ENCODE results near the gene NUAK1.

Gene NUAK1

DNA sequence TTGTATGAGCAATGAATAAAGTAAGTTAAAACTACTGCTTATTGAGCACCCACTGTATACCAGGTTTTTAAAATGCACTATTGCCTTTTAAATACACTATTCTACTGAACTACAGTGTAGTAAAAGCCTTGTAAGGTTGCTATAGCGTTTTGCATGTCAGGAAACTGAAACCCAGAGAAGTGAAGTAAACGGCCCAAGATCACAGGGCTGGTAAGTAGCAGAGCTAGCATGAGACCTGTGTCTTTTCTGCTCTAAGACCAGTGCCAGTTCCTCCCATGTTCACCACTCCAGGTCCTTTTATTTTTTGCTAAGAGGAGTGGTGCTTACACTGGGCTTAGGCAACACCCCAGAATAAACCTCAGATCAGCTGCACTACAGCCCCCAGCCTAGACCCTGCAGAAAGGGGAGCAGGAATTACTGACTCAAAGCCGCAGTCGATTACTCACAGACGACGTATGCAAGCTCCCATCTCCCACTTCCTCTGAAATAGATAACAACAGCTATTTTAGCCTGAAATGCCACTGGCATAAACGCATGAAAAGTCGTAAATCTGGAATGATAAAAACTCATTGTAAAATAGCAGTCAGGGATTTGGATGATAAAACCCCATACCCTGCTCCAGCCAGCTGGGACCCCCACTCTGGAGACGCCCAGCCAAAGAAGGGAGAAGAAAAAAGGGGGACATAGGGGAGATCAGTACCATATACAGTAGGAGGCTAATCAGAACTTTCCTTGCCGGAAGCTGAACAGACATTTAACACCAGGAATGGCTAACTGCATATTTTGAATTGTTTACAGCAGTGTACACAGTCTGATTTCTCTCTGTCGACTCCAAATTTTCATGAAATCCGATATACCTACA is 108.3 kb downstream of the NUAK1 start:
- no peak for DNase-seq (ENCODE audit: extremely low read depth, low read depth)
- TF ChIP-seq, protein P1, sequence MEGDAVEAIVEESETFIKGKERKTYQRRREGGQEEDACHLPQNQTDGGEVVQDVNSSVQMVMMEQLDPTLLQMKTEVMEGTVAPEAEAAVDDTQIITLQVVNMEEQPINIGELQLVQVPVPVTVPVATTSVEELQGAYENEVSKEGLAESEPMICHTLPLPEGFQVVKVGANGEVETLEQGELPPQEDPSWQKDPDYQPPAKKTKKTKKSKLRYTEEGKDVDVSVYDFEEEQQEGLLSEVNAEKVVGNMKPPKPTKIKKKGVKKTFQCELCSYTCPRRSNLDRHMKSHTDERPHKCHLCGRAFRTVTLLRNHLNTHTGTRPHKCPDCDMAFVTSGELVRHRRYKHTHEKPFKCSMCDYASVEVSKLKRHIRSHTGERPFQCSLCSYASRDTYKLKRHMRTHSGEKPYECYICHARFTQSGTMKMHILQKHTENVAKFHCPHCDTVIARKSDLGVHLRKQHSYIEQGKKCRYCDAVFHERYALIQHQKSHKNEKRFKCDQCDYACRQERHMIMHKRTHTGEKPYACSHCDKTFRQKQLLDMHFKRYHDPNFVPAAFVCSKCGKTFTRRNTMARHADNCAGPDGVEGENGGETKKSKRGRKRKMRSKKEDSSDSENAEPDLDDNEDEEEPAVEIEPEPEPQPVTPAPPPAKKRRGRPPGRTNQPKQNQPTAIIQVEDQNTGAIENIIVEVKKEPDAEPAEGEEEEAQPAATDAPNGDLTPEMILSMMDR (IDR thresholded peaks at IDR 0.05; ENCODE audit: low read depth, low read length), result no peak

DNA sequence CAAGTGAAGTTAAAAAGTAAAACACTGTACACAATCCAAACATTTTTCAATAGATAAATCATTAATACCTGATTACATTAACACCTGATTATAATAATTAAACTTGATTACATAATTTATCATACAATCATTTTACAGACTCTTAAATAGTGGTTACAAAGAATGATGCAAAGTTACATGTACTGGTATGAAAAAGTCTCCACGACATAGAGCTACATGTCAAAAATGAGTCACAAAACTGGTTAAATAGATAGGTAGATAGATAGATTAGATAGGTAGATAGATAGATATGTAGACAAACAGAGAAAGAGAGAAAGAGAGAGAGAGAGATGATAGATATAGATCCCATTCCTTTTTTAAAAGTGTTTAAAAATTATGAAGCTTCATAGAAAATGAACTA is 109.2 kb downstream of the NUAK1 start:
- no peak for DNase-seq (ENCODE audit: extremely low read depth, low read depth)
- TF ChIP-seq, protein P1 (IDR thresholded peaks at IDR 0.05; ENCODE audit: low read depth, low read length), result no peak

DNA sequence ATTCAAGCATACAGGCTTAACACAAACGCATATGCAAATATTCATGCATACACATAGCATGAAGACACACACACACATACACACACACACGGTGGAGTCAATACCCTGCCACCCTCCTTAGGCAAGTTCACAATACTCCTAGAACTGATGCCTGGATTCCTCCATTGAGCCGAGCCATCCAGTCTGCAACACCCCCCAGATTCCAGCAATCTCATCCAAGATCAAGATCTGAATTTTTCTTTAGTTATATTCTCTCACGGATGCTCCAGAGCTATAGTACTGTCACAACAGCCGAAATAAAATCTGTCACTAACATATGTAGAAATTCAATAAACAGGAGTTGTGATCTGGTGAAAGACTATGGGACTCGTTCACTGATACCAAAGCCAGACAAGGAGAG is 110.8 kb downstream of the NUAK1 start:
- TF ChIP-seq, protein P1 (IDR thresholded peaks at IDR 0.05; ENCODE audit: low read depth, low read length), result no peak
- DNase-seq (ENCODE audit: extremely low read depth, low read depth), result no peak

DNA sequence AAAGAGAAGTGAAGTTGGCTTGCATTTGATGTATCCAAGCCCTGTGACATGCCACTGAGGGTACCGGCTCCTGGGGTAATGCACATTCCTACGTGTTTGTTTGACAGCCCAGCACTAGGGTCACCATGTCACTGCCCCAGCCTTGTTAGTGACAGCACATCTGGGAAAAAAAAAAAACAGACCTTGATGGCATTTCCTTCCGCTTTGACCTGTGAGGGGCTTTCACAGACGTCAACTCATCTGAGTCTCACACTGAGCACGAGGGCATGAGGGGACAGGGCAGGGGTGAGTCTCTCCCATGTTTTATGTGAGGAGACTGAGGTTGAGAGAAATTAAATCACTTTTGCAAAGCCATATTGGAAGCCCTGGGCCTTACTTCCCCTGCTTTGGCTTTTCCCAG is 111.5 kb downstream of the NUAK1 start:
- TF ChIP-seq, protein P1 (IDR thresholded peaks at IDR 0.05; ENCODE audit: low read depth, low read length), result no peak

DNA sequence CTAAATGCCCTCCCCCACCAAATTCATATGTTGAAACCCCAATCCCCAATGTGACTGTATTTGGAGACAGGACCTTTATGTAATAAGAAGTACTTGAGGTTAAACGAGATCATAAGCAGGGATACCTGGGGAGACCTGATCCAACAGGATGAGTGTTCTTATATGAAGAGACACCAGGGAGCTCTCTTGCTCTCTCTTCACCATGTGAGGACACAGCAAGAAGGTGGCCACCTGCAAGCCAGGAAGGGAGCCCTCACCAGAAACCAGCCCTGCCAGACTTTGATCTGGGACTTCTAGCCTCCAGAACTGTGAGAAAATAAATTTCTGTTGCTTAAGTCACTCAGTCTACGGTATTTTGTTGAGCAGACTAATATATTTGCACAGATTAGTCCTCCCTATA is 113.6 kb downstream of the NUAK1 start:
- TF ChIP-seq, protein P1 (IDR thresholded peaks at IDR 0.05; ENCODE audit: low read depth, low read length), result no peak
- DNase-seq (ENCODE audit: extremely low read depth, low read depth), result no peak

More for the DNA sequence above, 111.5 kb downstream of the NUAK1 start:
- no peak for DNase-seq (ENCODE audit: extremely low read depth, low read depth)

DNA sequence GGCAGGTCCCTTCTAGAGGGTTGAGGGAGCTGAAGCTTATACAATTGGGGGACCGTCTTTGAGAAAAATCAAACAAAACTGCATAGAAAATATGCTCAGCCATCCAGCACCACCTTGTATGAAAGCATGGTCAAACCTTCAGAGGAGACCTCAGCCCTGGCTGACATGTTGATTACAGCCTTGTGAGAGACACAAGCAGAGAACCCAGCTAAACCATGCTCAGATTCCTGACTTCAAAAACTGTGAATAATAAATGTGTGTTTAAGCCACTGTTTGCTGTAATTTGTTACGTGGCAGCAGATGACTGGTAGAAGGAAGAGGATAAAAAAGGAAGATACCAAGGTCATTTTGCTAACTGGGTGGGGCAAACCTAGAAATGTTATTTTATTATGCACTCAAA is 115.7 kb downstream of the NUAK1 start:
- TF ChIP-seq, protein P1 (IDR thresholded peaks at IDR 0.05; ENCODE audit: low read depth, low read length), result no peak
- DNase-seq (ENCODE audit: extremely low read depth, low read depth), result no peak

DNA sequence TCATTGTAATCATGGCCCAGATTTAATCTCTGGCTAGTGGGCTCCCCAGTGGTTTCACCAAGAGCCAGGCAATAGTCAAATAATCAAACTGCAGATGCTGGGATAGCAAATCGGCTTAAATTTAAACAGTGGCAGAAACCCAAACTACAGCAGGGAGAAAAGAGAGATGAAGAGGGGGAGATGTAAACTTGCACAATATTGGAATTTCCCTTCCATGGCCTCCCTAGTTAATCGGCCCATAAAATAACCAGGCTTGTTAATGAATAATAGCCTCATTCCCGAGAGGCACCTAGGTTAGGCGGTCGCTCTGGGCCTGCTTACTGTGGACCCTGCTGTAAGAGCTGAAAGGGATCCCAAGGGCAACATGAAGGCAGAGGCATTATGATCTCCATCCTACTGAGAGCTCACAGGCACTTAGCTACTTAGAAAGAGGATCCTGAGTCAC is 116.2 kb downstream of the NUAK1 start:
- TF ChIP-seq, protein P1 (IDR thresholded peaks at IDR 0.05; ENCODE audit: low read depth, low read length), result no peak
- DNase-seq (ENCODE audit: extremely low read depth, low read depth), result no peak
